HFF-Myc (cell line): ENCODE results near the gene CHGA.

ENCODE experiments used
- DNase-seq: peaks from one replicate; pipeline ENCODE4 v3.0.0-alpha.2; 2011; ENCODE audit warnings: low read depth; ENCODE audit errors: extremely low read depth
- H3K4me3 ChIP-seq: replicated peaks from 2 replicates; pipeline ENCODE4 v1.5.1; 2011; ENCODE audit warnings: low read depth, mild to moderate bottlenecking, control low read depth, low read length
- TF ChIP-seq, protein P1 (sequence below): IDR thresholded peaks from 2 replicates; pipeline ENCODE4 v1.5.1; 2012; ENCODE audit warnings: mild to moderate bottlenecking, low read depth, low read length, control low read depth; ENCODE audit errors: missing control alignments

Gene CHGA

DNA sequence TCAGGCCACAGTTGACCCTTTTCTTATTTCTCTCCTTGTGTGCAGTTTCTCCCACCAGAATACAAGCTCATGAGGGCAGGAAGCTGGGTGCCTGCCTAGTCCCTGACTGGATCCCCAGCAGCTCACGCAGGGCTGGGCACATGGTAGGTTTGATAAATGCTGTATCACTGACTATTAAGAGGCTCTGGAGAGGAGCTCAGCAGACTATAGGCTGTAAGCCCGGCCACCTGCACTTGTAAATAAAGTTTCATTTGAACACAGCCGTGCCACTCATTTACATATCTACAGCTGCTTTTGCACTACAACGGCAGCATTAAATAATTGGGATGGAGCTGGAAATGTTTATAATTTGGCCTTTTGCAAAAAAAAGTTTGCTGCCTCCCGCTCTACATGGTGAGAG is 32.0 kb downstream of the CHGA start:
- no peak for DNase-seq

DNA sequence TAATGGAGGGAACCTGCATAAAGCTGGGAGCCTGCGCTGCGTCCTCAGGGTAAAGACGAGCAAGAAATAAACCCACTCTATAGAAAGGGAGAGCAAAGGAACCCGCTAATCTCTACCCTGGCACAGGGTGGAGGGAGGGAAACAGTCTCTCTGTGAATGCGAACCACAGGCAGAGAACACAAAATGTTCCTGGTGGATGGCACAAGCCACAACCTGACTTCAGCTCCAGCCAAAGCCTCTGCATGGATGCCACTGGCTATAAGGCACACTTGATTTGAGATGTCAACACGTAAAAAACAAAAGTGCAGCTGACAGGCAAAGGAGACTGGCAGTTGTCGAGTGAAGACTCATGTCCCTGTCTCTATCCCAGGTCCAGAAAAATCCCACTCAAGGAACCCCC is 32.4 kb downstream of the CHGA start:
- TF ChIP-seq, protein P1, sequence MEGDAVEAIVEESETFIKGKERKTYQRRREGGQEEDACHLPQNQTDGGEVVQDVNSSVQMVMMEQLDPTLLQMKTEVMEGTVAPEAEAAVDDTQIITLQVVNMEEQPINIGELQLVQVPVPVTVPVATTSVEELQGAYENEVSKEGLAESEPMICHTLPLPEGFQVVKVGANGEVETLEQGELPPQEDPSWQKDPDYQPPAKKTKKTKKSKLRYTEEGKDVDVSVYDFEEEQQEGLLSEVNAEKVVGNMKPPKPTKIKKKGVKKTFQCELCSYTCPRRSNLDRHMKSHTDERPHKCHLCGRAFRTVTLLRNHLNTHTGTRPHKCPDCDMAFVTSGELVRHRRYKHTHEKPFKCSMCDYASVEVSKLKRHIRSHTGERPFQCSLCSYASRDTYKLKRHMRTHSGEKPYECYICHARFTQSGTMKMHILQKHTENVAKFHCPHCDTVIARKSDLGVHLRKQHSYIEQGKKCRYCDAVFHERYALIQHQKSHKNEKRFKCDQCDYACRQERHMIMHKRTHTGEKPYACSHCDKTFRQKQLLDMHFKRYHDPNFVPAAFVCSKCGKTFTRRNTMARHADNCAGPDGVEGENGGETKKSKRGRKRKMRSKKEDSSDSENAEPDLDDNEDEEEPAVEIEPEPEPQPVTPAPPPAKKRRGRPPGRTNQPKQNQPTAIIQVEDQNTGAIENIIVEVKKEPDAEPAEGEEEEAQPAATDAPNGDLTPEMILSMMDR, result no peak
- no peak for DNase-seq
- H3K4me3 ChIP-seq, result no peak overlapping the region

More for the DNA sequence above, 32.0 kb downstream of the CHGA start:
- TF ChIP-seq, protein P1, result no peak
- H3K4me3 ChIP-seq, result no peak overlapping the region

DNA sequence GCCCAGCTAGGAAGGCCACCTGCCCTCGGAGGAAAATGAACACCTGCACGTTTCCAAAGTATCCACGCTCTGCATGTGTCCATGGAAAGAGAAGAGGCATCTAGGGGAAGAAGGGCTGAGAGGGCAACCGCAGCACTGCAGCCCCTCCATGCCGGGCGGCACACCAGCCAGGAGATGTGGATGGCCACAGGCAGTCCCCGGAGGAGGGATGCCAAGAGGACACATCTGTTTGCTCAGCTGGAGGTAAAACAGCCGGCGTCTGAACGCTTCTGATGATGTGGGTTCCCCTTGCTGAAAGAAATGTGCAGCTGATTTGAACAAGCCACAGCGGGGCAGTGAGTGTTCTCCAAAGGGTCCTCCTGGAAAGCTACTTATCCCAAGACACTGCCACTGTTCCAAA is 34.0 kb downstream of the CHGA start:
- DNase-seq, result no peak
- TF ChIP-seq, protein P1, result no peak
- no peak overlapping the region for H3K4me3 ChIP-seq

DNA sequence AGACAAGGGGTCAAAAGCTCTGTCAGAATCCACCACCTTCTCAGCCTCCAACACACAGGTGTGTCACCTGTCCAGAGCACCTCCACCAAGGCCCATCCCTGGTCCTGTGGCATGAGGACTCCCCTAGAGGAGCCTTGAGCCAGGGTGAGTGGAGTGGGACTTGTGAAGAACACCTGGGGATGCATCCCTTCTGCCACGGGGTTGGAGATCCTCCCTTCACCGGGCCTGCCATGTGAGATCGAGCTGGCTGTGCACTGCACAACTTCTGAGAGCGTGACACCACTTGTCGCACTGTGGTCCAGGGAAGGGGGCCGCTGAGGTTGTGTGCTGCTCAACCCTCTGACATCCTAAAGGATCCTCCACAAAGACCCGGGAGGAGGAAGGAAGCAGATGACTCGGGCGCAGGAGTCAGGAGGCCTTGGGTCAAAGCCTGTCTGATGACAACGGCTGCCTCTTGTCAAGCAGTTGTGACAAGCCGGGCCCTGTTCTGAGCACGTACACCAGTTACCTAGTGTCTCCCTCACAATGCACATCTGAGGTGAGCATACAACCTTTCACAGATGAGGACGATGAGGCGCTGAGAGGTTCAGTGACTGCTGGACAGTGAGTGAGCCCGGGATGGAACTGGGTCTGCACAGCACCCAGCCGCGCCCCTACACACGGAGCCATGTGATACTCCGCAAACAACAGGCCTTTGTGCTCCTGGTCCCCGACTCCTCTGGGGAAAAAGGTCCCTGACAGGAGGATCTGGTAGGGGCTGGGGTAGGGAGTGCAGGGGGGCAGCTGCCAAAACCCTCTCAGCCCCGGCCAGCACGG is 35.6 kb downstream of the CHGA start:
- no peak overlapping the region for H3K4me3 ChIP-seq
- TF ChIP-seq, protein P1, result no peak
- DNase-seq, result no peak

DNA sequence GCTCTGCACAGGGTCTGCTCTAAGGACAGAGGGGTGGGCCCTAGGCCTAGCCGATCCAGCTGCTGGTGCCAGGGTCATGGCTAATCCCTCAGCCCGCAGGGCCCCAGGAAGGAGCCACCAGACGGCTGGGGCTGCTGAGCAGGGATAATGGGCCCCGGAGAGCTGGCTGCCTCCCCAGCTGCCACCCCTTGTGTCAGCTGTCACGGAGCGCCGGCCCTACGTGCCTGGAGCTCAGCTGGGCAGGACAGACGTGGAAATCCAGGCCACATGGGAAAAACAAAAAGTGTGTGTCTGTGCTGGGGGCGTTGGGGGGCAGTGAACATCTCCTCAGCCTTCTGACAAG is 36.2 kb downstream of the CHGA start:
- TF ChIP-seq, protein P1, result no peak
- DNase-seq, result no peak
- no peak overlapping the region for H3K4me3 ChIP-seq

DNA sequence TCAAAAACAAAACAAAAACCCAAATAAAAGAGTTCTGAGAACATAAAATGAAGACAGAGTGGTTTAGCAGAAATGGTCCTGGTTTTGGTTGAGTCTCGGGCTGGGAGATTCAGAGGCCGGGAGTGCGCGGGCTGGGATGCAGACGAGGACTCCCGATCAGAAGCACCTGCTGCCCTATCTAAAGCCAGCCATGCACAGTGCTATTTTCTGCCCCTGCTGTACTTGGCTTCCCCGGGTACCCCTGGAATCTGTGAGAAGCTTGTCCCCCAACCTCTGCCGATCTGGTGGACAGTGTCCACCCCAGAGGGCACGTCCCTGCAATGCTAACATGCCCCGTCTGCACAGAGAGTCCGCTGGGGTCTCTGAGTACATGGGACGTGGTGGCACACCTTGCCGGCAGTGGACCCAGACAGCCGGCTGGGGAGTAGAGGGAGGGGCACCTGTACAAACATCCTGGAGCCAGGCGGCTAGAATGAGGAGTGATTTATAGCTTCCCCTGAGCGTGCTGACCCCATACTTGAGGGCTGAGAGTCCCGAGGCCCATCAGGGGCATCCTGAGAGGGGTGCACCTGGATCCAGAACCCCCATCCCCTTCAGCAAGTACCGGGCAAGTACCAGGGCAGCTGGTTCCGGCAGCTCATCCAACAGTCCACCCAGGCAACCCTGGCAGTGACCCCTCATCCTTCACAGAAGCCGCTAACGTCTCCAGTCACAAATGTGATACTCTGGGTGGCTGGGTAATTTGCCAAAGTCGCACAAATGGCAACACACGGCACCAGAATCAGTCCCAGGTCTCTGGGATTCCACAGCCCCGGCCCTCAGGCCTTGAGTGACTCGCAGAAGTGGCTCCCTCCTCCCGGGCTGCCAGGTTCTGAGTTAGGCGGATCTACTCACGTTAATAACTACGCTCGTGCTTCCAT is 37.1 kb downstream of the CHGA start:
- no peak for DNase-seq
- TF ChIP-seq, protein P1, result no peak

More for the DNA sequence above, 37.1 kb downstream of the CHGA start:
- H3K4me3 ChIP-seq, result no peak overlapping the region
